GM23248 (cell line): ENCODE measurements around the gene TWSG1.

Experiments used
- EZH2 ChIP-seq: fragments of 200-600 bp; sonication (generic); IDR thresholded peaks from 2 replicates; pipeline ENCODE4 v1.6.1; 2018; ENCODE audit warnings: antibody characterized with exemption, mild to moderate bottlenecking; ENCODE audit not compliant: insufficient read depth, poor library complexity, severe bottlenecking
- EZH2phosphoT487 ChIP-seq: fragments of 200-600 bp; sonication (generic); IDR thresholded peaks from 2 replicates; pipeline ENCODE4 v1.6.1; 2018; ENCODE audit warnings: antibody characterized with exemption, moderate library complexity, mild to moderate bottlenecking, low read depth; ENCODE audit not compliant: insufficient read depth

GRCh38 chr18:9426753-9427152, 92.2 kb downstream of the TWSG1 start:
- no peak for TF ChIP-seq EZH2
- no peak for TF ChIP-seq EZH2phosphoT487
